Mucosa of descending colon (tissue), 3 donors: Measurements from ENCODE around the gene WDR7. TPM values are rescaled to one million over a fixed set of nuclear protein-coding genes. Genes with fewer than 3 reads are reported as not detected.

ENCODE experiments used
- ATAC-seq: fragments of 200-7000 bp; cut with Tn5 transposase; one replicate; pipeline ENCODE4 v1.9.1; 2020; ENCODE audit warnings: mild to moderate bottlenecking, moderate library complexity
- DNase-seq, 3 donors: peaks; one replicate each; pipeline ENCODE4 v3.0.0-alpha.2; 2020
- H3K36me3 ChIP-seq: fragments of 200-600 bp; one replicate; pipeline ENCODE4 v1.8.0; 2021; ENCODE audit warnings: low read depth, mild to moderate bottlenecking
- H3K4me1 ChIP-seq: fragments of 200-600 bp; one replicate; pipeline ENCODE4 v1.8.0; 2021; ENCODE audit warnings: low read depth, mild to moderate bottlenecking
- H3K4me3 ChIP-seq: fragments of 200-600 bp; one replicate; pipeline ENCODE4 v1.8.0; 2021; ENCODE audit warnings: mild to moderate bottlenecking
- H3K9me3 ChIP-seq: fragments of 200-600 bp; one replicate; pipeline ENCODE4 v1.8.0; 2021; ENCODE audit warnings: mild to moderate bottlenecking
- intact Hi-C, 2 donors: fragments of 100-400 bp; cut with DNase I in 1 of 2; cut with micrococcal nuclease in 1 of 2; formaldehyde crosslinking; loops; one replicate each; pipeline versions ENCODE4 v1.11.0 to v1.11.1; 2022; cut with DNase I, micrococcal nuclease
- total RNA-seq, 3 donors: library from RNA; stranded (reverse); fragmentation: NEBNext Ultra II Directional in 2 of 3; extraction: Animal tissue kit (Norgen Biotek cat#: 25700) in 2 of 3; gene quantifications; one replicate each; pipeline versions ENCODE4 v1.2.1 to v1.2.4, GENCODE V29; 2021 to 2023
- TF ChIP-seq, protein P1 (sequence below): fragments of 200-600 bp; IDR thresholded peaks from one replicate; pipeline ENCODE4 v1.8.0; 2022; ENCODE audit warnings: antibody characterized with exemption, mild to moderate bottlenecking
- donor health status: DM: no; HTN: no; CAD: no; lungs with moderate emphysema.
- donor health status: DM: no; HTN: no; CAD: no.
- donor health status: DM: no; HTN: yes; CAD: no.

WDR7 gene
- total RNA-seq, 3 donors from 2014 or later, result 28.4 to 38.8 (median 29.3) TPM

- Histone ChIP-seq H3K4me1 (peaks cover 11% of the 10 kb centered on the region), H3K9me3 (no peaks in the 10 kb centered on the region), H3K4me3 (no peak overlapping the region), H3K36me3 (no peaks in the 10 kb centered on the region)
- TF ChIP-seq, protein P1, sequence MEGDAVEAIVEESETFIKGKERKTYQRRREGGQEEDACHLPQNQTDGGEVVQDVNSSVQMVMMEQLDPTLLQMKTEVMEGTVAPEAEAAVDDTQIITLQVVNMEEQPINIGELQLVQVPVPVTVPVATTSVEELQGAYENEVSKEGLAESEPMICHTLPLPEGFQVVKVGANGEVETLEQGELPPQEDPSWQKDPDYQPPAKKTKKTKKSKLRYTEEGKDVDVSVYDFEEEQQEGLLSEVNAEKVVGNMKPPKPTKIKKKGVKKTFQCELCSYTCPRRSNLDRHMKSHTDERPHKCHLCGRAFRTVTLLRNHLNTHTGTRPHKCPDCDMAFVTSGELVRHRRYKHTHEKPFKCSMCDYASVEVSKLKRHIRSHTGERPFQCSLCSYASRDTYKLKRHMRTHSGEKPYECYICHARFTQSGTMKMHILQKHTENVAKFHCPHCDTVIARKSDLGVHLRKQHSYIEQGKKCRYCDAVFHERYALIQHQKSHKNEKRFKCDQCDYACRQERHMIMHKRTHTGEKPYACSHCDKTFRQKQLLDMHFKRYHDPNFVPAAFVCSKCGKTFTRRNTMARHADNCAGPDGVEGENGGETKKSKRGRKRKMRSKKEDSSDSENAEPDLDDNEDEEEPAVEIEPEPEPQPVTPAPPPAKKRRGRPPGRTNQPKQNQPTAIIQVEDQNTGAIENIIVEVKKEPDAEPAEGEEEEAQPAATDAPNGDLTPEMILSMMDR, result no peak
- DNase-seq (no peak), ATAC-seq (no peak)
- intact Hi-C loops, result no loop called here
Measured at GRCh38 chr18:56999823-57000222, 348.7 kb downstream of the WDR7 start.

DNA sequence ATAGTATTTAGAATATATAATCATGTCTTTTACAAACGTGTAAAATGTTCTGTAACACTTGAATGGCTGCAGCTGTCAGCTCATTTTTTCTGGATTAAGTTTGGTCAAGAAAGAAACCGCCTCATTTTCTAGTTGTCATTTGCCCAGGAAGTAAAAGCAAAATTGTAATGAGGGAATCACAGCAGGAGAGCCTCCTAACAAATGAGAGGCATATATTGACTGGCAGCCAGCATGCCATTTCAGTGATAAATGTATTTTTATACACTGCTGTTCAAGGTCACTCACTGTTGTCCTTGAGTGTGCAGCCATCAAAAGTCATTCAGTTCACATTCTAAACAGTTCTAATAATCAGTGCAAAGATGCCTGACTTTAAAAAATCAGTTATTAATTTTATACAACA is 351.5 kb downstream of the WDR7 start:
- H3K36me3 ChIP-seq, result no peaks in the 10 kb centered on the region
- H3K4me3 ChIP-seq, result no peak overlapping the region
- ATAC-seq (no peak), DNase-seq (no peak)
- H3K9me3 ChIP-seq, result no peaks in the 10 kb centered on the region
- TF ChIP-seq, protein P1, result no peak
- H3K4me1 ChIP-seq, result peaks cover 11% of the 10 kb centered on the region
- intact Hi-C loops, result no loop called here

GRCh38 chr18:57003342-57003741 is 352.2 kb downstream of the WDR7 start:
- no peak for ATAC-seq
- Histone ChIP-seq H3K4me1 (peaks cover 11% of the 10 kb centered on the region), H3K4me3 (no peak overlapping the region), H3K36me3 (no peaks in the 10 kb centered on the region), H3K9me3 (no peaks in the 10 kb centered on the region)
- no peak for DNase-seq
- intact Hi-C loops, result no loop called here
- TF ChIP-seq, protein P1, result no peak

DNA sequence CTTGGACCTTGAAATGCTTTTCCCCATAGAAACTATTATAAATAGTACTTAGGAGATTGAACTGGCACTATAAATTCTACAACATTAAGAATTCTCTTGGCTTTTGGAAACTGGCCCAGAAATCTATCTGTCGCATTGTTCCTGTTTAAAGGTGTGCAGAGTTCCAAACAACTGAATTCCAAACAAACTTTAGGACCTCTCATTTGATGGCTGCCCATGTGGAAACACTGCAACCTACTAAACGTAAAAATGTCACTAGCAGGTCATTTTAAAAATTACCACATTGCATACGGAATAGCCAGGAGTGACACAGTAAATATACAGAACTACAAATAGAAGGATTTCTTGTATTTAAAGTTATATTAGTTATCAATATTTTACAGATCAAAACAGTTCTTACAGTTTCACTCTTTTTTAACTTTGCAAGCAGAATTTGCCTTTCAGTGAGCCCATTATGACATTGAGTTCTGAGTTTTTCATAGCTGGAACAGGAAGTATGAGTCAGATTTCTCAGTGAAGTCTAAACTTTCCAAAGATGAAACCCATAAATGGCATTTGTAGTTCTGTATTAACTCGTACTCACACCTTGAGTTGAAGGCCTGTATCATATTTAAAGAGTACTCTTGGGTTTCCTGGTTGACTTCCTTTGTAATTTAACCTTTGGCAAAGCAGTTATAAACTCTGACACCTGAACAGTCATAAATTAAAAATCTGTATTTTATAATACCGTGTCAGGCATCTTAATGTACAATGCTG is 353.4 kb downstream of the WDR7 start:
- Histone ChIP-seq H3K36me3 (no peaks in the 10 kb centered on the region), H3K4me1 (peaks cover 11% of the 10 kb centered on the region), H3K9me3 (no peaks in the 10 kb centered on the region), H3K4me3 (no peak overlapping the region)
- peak; percentile 98 for ATAC-seq
- intact Hi-C loops, result no loop called here
- DNase-seq, result no peak
- TF ChIP-seq, protein P1, result no peak

DNA sequence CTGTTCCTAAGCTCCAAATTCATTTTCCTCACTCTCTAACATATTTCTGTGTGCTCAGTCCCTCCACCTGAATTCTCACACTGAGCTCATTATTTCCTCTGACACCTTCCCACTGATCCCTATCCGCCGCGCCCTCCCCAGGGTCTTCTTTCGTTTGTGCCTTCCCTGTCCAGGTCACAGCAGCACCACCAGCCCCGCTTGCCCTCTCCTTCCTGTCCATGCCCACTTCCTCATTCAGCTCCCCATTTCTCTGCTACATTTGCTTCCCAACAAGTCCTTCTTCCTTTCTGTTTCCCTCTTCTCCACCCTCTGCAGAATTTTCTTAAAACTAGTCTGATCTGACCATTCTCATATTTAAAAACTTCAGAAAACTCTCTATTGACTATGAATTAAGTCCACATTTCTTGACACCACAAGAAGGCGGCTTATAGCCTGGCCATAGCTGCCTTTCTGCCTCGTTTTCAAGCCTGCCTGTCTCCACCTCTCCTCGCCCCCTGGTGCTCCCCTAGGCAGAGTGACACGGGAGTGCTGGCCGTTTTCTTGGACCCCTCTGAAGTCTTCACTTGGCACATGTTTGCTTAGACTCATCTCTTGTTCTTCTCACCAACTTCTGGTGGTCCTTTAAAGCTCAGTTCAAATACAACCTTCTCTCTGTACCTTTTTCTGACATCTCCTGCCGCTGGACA is 357.0 kb downstream of the WDR7 start:
- DNase-seq (no peak), ATAC-seq (no peak)
- intact Hi-C loops, result no loop called here
- H3K4me3 ChIP-seq, result no peak overlapping the region
- peaks cover 11% of the 10 kb centered on the region for H3K4me1 ChIP-seq
- no peaks in the 10 kb centered on the region for H3K36me3 ChIP-seq
- TF ChIP-seq, protein P1, result no peak
- H3K9me3 ChIP-seq, result no peaks in the 10 kb centered on the region
